Fibroblast of villous mesenchyme (primary cell): ENCODE measurements around the gene CELA2B. TPM values are rescaled to one million over a fixed set of nuclear protein-coding genes. Genes with fewer than 3 reads are reported as not detected.

ENCODE experiments used
- DNase-seq: peaks from one replicate; pipeline ENCODE4 v3.0.0-alpha.2; 2010; ENCODE audit warnings: low read depth
- H3K4me3 ChIP-seq: 2 replicates; pipeline ENCODE4 v1.5.1; 2011; ENCODE audit warnings: low read depth, mild to moderate bottlenecking, low read length
- CTCF ChIP-seq: IDR thresholded peaks from 2 replicates; pipeline ENCODE4 v1.5.1; 2012; ENCODE audit warnings: low read depth, mild to moderate bottlenecking, low read length; ENCODE audit not compliant: insufficient read depth
- total RNA-seq: library from RNA; depleted of rRNA; stranded (reverse); fragments of >200 nt; gene quantifications from 2 replicates; pipeline ENCODE4 v1.2.3, GENCODE V29; 2012

The CELA2B gene
- total RNA-seq, 1 donor: not detected

GRCh38 chr1:15452216-15452615 is 23.7 kb upstream of the CELA2B start:
- H3K4me3 ChIP-seq: no peak overlapping the region
- TF ChIP-seq CTCF: no peak
- no peak for DNase-seq

GRCh38 chr1:15452866-15453571 is 22.9 kb upstream of the CELA2B start:
- H3K4me3 ChIP-seq: no peak overlapping the region
- no peak for TF ChIP-seq CTCF
- no peak for DNase-seq

GRCh38 chr1:15453734-15454133 is 22.2 kb upstream of the CELA2B start:
- TF ChIP-seq CTCF: no peak
- no peak overlapping the region for H3K4me3 ChIP-seq
- DNase-seq: no peak

GRCh38 chr1:15454256-15454655 is 21.6 kb upstream of the CELA2B start:
- H3K4me3 ChIP-seq: no peak overlapping the region
- no peak for TF ChIP-seq CTCF
- DNase-seq: peak; percentile 82

GRCh38 chr1:15455522-15455921 is 20.4 kb upstream of the CELA2B start:
- peak; percentile 74 for DNase-seq
- no peak overlapping the region for H3K4me3 ChIP-seq
- no peak for TF ChIP-seq CTCF

- no peak for TF ChIP-seq CTCF
- DNase-seq: peak; percentile 75
- no peak within 1 kb of the TSS for H3K4me3 ChIP-seq
Observed at GRCh38 chr1:15456313-15456954, 19.5 kb upstream of the CELA2B start, which contains the start of gene CELA2A. Gene CELA2A, plus strand, starts transcription at chr1:15456732. Its CDS starts 22 bp downstream, at chr1:15456754.
